ENCODE data around the gene PPY. TPM values are rescaled to one million over a fixed set of nuclear protein-coding genes. Genes with fewer than 3 reads are reported as not detected.
"Not testable (repeated sequence)": the region's sequence is repeated elsewhere in the genome, so short reads cannot be mapped to it uniquely, and the experiment has no call there.

Gene PPY
- total and polyA plus RNA-seq, 3 experiments from 2014 or later, result not detected

DNA sequence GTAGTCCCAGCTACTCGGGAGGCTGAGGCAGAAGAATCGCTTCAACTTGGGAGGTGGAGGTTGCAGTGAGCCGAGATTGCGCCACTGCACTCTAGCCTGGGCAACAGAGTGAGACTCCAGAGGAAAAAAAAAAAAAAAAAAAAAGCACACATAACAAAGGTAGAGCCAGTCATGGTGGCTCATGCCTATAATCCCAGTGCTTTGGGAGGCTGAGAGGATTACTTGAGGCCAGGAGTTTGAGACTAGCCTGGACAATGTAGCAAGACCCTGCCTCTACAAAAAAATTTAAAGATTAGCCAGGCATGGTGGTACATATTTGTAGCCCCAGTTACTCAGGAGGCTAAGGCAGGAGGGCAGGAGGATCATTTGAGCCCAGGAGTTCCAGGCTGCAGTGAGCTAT is 47.8 kb downstream of the PPY start:
- H3K27ac ChIP-seq (ENCODE audit: low read depth, low read length); H3K4me3 Mint-ChIP-seq; H3K4me1 Mint-ChIP-seq; H3K9me3 Mint-ChIP-seq; H3K36me3 Mint-ChIP-seq; POLR2A ChIA-PET; H3K9me3 ChIP-seq (ENCODE audit: low read length); H3K27ac Mint-ChIP-seq; H3K36me3 ChIP-seq (ENCODE audit: insufficient read depth, low read length); H3K27me3 ChIP-seq (ENCODE audit: insufficient read depth, low read length, poor library complexity, severe bottlenecking); DNase-seq; H3K4me3 ChIP-seq (ENCODE audit: low read length); H3K4me1 ChIP-seq (ENCODE audit: insufficient read depth, low read length): not testable (repeated sequence)
- H3K27me3 Mint-ChIP-seq, result peaks cover 16 to 30% of the 10 kb centered on the region in 2 donors
- CTCF ChIA-PET, result interaction anchor here (1.3 to 2.5 kb wide), 2 partner anchors 12 to 16 kb away, joined by 3 to 8 read pairs; partner anchors contain the start of gene MPP2

DNA sequence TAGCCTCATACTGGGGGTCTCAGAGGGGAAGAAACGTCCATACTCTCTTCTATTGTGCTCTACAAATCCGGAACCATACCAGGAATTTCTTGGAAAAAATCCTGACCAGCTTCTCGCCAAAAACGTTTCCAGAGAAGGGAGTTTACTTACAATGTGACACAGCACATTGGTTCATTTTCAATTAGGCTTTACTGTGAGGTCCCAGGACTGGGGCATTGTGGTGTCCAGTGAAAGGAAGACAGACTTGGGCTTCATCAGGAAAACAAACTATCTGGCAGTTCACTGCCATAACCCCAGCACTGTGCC is 49.7 kb downstream of the PPY start:
- Mint-ChIP-seq H3K9me3 (no peaks in the 10 kb centered on the region), H3K4me1 (no peaks in the 10 kb centered on the region), H3K27me3 (peaks cover 5 to 20% of the 10 kb centered on the region in 2 donors), H3K36me3 (peaks cover 0 to 2% (median 0%) of the 10 kb centered on the region in 3 donors), H3K27ac (no peak overlapping the region), H3K4me3 (no peak overlapping the region)
- H3K4me1 ChIP-seq (ENCODE audit: insufficient read depth, low read length), result no peaks in the 10 kb centered on the region
- ChIA-PET POLR2A (no interaction called here), CTCF (interaction anchor here (1.9 kb wide), 1 partner anchor 14 kb away, joined by 8 read pairs; no protein-coding TSS in a partner anchor)
- H3K9me3 ChIP-seq (ENCODE audit: low read length), result no peaks in the 10 kb centered on the region
- no peak overlapping the region for H3K27ac ChIP-seq (ENCODE audit: low read depth, low read length)
- no peaks in the 10 kb centered on the region for H3K36me3 ChIP-seq (ENCODE audit: insufficient read depth, low read length)
- H3K4me3 ChIP-seq (ENCODE audit: low read length), result no peak overlapping the region
- no peaks in the 10 kb centered on the region for H3K27me3 ChIP-seq (ENCODE audit: insufficient read depth, low read length, poor library complexity, severe bottlenecking)
- no peak for DNase-seq

DNA sequence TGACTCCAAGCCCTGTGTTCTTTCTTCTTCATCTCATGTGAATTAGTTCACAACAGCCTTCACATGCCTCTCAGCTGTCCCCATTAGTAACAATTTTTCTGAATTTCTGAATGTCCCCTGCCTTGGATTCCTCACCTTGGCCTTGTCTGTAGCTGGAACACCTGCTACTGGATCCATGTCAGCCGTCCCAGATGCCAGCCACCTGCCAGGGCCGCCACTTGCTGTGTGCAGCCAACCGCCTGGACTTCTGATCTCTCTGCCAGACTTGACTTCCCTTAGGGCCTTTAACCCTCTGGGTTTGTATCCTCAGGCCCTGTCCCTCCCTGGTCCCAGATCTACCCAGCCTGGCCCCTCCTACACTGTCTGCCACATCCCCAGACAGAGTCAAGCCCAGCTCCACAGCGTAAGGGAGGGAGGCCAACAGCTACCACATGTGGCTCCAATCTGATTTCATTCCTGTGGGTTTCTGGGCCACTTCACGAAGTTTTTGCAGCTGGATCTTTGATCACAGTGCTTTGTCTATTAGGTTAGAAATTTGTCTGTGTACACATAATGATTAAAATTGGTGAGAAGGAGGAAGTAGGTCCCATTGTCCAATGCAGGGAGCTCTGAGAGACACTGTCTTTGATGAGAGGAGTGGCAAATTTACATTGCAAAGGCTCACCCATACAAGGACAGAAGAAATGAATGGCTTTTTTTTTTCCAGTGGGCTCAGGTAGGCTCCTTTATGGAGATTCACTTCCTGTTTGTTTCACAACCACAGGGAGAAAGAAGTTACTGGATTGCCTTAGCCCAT is 50.2 kb downstream of the PPY start:
- Histone ChIP-seq H3K9me3 (ENCODE audit: low read length) (no peaks in the 10 kb centered on the region), H3K4me3 (ENCODE audit: low read length) (no peak overlapping the region), H3K27ac (ENCODE audit: low read depth, low read length) (no peak overlapping the region), H3K4me1 (ENCODE audit: insufficient read depth, low read length) (no peaks in the 10 kb centered on the region), H3K36me3 (ENCODE audit: insufficient read depth, low read length) (no peaks in the 10 kb centered on the region), H3K27me3 (ENCODE audit: insufficient read depth, low read length, poor library complexity, severe bottlenecking) (no peaks in the 10 kb centered on the region)
- CTCF ChIA-PET, result interaction anchor here (1.1 to 1.9 kb wide), 2 partner anchors 13 to 38 kb away, joined by 3 to 8 read pairs; no protein-coding TSS in a partner anchor
- Mint-ChIP-seq H3K4me1 (no peaks in the 10 kb centered on the region), H3K27me3 (peaks cover 4 to 16% of the 10 kb centered on the region in 2 donors), H3K36me3 (peaks cover 0 to 2% (median 0%) of the 10 kb centered on the region in 3 donors), H3K27ac (no peak overlapping the region), H3K9me3 (no peaks in the 10 kb centered on the region), H3K4me3 (no peak overlapping the region)
- DNase-seq, result no peak
- POLR2A ChIA-PET, result no interaction called here

Other genes with a start within 250 kb of the PPY start
- gene SOST, start 183.7 kb downstream of the PPY start, total RNA-seq, result not detected
- gene SOST, start 183.7 kb downstream of the PPY start, polyA plus RNA-seq, result not detected
- gene DUSP3, start 163.5 kb downstream of the PPY start, total RNA-seq, result 10 to 100 TPM; 14.0 to 14.4 TPM
- 7.7 TPM for gene DUSP3, start 163.5 kb downstream of the PPY start, polyA plus RNA-seq
- gene CFAP97D1, start 162.0 kb downstream of the PPY start, total RNA-seq, result not detected
- gene CFAP97D1, start 162.0 kb downstream of the PPY start, polyA plus RNA-seq, result not detected
- gene MPP3, start 109.3 kb downstream of the PPY start, total RNA-seq, result under 1 TPM in 1 of 2 experiments, not detected in 1; 0.15 TPM
- not detected for gene MPP3, start 109.3 kb downstream of the PPY start, polyA plus RNA-seq
- gene CD300LG, start 95.3 kb downstream of the PPY start, total RNA-seq, result not detected
- not detected for gene CD300LG, start 95.3 kb downstream of the PPY start, polyA plus RNA-seq
- gene MPP2, start 34.9 kb downstream of the PPY start, total RNA-seq, result 1 to 10 TPM in 1 of 2 experiments, under 1 TPM in 1; 0.90 to 1.1 TPM
- gene MPP2, start 34.9 kb downstream of the PPY start, polyA plus RNA-seq, result 1.2 TPM
- gene PYY, start 11.5 kb upstream of the PPY start, total RNA-seq, result not detected
- gene PYY, start 11.5 kb upstream of the PPY start, polyA plus RNA-seq, result not detected
- gene NAGS, start 62.1 kb upstream of the PPY start, total RNA-seq, result under 1 TPM; 0.60 to 0.74 TPM
- gene NAGS, start 62.1 kb upstream of the PPY start, polyA plus RNA-seq, result 1.0 TPM
- 10 to 100 TPM; 32.5 to 36.0 TPM for gene TMEM101, start 72.5 kb upstream of the PPY start, total RNA-seq
- gene TMEM101, start 72.5 kb upstream of the PPY start, polyA plus RNA-seq, result 28.8 TPM
- 10 to 100 TPM; 79.9 to 81.9 TPM for gene LSM12, start 124.2 kb upstream of the PPY start, total RNA-seq
- gene LSM12, start 124.2 kb upstream of the PPY start, polyA plus RNA-seq, result 80.7 TPM
- 10 to 100 TPM; 37.1 to 38.3 TPM for gene G6PC3, start 128.3 kb upstream of the PPY start, total RNA-seq
- 27.0 TPM for gene G6PC3, start 128.3 kb upstream of the PPY start, polyA plus RNA-seq
- gene HDAC5, start 181.2 kb upstream of the PPY start, total RNA-seq, result 10 to 100 TPM; 22.7 to 24.2 TPM
- gene HDAC5, start 181.2 kb upstream of the PPY start, polyA plus RNA-seq, result 38.1 TPM
- gene HROB, start 199.5 kb upstream of the PPY start, total RNA-seq, result 10 to 100 TPM; 16.2 to 16.5 TPM
- gene HROB, start 199.5 kb upstream of the PPY start, polyA plus RNA-seq, result not detected
- gene ASB16, start 228.2 kb upstream of the PPY start, total RNA-seq, result under 1 TPM in 1 of 2 experiments, not detected in 1; 0.11 TPM
- gene ASB16, start 228.2 kb upstream of the PPY start, polyA plus RNA-seq, result 0.10 TPM
- gene TMUB2, start 244.5 kb upstream of the PPY start, total RNA-seq, result 10 to 100 TPM; 20.8 to 22.5 TPM
- gene TMUB2, start 244.5 kb upstream of the PPY start, polyA plus RNA-seq, result 37.5 TPM

Measured in CD8-positive, alpha-beta memory T cell (primary cell).